BE2C (cell line): ENCODE measurements around the gene KCTD18.

Experiments
- DNase-seq: peaks from one replicate; pipeline ENCODE4 v3.0.0-alpha.2; 2020
- H3K27me3 ChIP-seq: fragments of 250-450 bp; sonication (Bioruptor Pico); 2 replicates; pipeline ENCODE4 v1.5.1; 2020; ENCODE audit warnings: mild to moderate bottlenecking
- H3K36me3 ChIP-seq: fragments of 250-450 bp; sonication (Bioruptor Pico); 2 replicates; pipeline ENCODE4 v1.5.1; 2020; ENCODE audit warnings: mild to moderate bottlenecking
- H3K4me1 ChIP-seq: fragments of 250-450 bp; sonication (Bioruptor Pico); 2 replicates; pipeline ENCODE4 v1.5.1; 2020
- H3K4me3 ChIP-seq: 2 replicates; pipeline ENCODE4 v1.5.1; 2011; ENCODE audit warnings: low read depth, low read length
- H3K9me3 ChIP-seq: fragments of 250-450 bp; sonication (Bioruptor Pico); 2 replicates; pipeline ENCODE4 v1.5.1; 2020
- TF ChIP-seq, protein P1 (sequence below): IDR thresholded peaks from 2 replicates; pipeline ENCODE4 v1.5.1; 2012; ENCODE audit warnings: mild to moderate bottlenecking, low read depth, low read length

Gene KCTD18

DNA sequence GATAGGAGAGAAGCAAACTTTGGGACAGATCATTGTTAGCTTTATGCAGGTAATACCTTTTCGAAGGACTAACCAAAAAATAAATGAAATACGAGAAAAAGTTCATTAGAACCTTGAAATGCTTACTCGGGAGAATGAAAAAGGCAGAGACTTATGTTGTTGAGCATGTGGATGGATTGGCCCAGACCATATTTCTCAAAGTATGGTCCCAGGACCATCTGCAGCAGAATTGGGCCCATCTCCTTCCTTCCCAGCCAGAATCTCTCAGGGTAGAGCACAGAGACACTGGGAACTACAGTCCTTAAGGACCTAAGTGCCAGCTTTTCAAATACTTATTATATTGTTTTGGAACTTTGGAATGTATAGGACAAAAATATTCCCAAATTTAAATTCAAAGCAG is 50.8 kb downstream of the KCTD18 start:
- DNase-seq = no peak
- Histone ChIP-seq H3K4me1 (peaks cover 11% of the 10 kb centered on the region), H3K27me3 (no peaks in the 10 kb centered on the region), H3K36me3 (peaks cover 28% of the 10 kb centered on the region), H3K4me3 (no peak overlapping the region), H3K9me3 (no peaks in the 10 kb centered on the region)
- TF ChIP-seq, protein P1, sequence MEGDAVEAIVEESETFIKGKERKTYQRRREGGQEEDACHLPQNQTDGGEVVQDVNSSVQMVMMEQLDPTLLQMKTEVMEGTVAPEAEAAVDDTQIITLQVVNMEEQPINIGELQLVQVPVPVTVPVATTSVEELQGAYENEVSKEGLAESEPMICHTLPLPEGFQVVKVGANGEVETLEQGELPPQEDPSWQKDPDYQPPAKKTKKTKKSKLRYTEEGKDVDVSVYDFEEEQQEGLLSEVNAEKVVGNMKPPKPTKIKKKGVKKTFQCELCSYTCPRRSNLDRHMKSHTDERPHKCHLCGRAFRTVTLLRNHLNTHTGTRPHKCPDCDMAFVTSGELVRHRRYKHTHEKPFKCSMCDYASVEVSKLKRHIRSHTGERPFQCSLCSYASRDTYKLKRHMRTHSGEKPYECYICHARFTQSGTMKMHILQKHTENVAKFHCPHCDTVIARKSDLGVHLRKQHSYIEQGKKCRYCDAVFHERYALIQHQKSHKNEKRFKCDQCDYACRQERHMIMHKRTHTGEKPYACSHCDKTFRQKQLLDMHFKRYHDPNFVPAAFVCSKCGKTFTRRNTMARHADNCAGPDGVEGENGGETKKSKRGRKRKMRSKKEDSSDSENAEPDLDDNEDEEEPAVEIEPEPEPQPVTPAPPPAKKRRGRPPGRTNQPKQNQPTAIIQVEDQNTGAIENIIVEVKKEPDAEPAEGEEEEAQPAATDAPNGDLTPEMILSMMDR = no peak

DNA sequence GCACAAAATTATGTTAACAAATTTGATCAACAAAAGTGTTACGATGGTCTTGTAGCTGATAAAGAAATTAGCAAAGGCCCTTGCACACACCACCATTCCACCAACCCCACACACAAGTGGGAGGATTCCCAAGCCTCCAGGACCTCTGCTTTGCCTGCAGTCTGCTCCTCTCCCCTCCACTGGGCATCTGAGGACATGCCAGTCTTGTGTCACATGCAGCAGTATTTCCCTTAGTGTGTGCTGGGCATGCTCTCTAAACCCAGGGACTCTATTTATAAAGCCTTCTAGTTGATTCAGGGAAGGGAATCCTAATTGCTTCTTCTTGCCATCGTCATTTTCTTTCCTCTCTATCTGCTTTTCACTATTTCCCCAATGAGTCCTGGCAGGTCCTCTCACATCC is 53.3 kb downstream of the KCTD18 start:
- DNase-seq = no peak

DNA sequence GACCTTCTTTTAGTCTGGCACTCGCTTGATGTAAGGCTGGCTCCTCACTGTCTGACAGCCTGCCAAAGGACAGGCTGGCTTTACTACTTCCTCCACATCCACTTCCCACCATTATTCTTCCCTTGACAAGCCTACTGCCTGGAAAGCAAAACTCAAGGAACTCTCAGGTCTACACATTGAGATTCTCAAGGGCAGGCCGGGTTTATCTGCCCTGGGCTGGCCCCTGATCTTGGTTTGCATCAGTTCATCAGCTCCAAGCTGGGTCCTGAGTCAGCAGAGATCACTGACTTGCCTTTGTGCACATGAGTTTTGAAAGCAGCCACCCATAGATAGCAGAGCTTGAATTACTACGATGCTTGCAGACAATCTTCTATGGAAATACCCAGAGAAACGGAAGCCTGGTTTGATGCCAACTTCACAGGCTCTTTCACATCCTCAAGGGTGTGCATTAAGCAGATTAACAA is 53.9 kb downstream of the KCTD18 start:
- peaks cover 16% of the 10 kb centered on the region for H3K36me3 ChIP-seq
- H3K4me3 ChIP-seq = no peak overlapping the region
- no peaks in the 10 kb centered on the region for H3K9me3 ChIP-seq
- TF ChIP-seq, protein P1 = no peak
- no peak for DNase-seq
- no peaks in the 10 kb centered on the region for H3K27me3 ChIP-seq
- peaks cover 11% of the 10 kb centered on the region for H3K4me1 ChIP-seq

More for the DNA sequence above, 53.3 kb downstream of the KCTD18 start:
- no peak overlapping the region for H3K4me3 ChIP-seq
- H3K4me1 ChIP-seq = peaks cover 11% of the 10 kb centered on the region
- H3K36me3 ChIP-seq = peaks cover 17% of the 10 kb centered on the region
- TF ChIP-seq, protein P1 = no peak
- H3K9me3 ChIP-seq = no peaks in the 10 kb centered on the region
- no peaks in the 10 kb centered on the region for H3K27me3 ChIP-seq

DNA sequence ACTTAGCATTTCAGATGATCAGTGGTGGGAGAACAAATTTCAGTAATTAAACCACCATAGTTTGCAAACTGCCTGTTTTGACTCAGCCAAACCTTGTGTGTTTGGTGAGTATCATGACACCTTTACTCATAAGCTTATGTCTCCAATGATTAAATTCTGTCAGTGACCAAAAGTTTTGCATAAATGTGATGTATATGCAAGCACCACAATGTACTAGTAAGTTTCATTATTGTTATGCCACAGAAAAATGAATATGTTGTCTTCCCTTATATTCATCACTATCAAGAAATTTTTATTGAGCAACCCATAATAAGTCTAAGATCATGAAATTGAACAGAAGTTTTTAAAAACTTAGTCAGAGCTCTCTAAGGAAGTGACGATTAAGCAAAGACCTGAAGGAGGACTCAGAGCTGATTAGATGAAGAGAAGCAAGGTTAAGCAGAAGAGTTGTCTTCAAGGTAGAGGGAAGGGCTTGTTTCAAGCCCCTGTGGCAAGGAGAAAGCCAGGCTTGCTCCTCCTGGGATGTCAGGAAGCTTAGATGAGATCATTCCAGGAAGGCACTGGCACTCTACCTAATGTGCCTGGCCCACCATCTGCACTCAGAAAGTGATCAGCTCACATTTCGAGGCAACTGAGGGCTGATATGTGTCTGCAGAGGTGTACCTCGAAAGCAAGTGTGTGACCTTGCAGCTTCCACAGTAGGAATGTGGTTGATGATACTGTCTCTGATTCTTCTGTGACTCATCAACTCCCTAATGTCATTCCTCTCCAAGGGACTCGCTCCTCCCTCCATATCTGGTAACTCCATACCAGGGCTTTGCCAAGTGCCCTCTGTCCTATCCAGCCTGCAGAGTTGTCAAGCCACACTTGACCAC is 54.7 kb downstream of the KCTD18 start:
- H3K4me1 ChIP-seq = peaks cover 11% of the 10 kb centered on the region
- H3K36me3 ChIP-seq = peaks cover 15% of the 10 kb centered on the region
- no peak for DNase-seq
- H3K4me3 ChIP-seq = no peak overlapping the region
- TF ChIP-seq, protein P1 = no peak
- H3K9me3 ChIP-seq = no peaks in the 10 kb centered on the region
- H3K27me3 ChIP-seq = no peaks in the 10 kb centered on the region

DNA sequence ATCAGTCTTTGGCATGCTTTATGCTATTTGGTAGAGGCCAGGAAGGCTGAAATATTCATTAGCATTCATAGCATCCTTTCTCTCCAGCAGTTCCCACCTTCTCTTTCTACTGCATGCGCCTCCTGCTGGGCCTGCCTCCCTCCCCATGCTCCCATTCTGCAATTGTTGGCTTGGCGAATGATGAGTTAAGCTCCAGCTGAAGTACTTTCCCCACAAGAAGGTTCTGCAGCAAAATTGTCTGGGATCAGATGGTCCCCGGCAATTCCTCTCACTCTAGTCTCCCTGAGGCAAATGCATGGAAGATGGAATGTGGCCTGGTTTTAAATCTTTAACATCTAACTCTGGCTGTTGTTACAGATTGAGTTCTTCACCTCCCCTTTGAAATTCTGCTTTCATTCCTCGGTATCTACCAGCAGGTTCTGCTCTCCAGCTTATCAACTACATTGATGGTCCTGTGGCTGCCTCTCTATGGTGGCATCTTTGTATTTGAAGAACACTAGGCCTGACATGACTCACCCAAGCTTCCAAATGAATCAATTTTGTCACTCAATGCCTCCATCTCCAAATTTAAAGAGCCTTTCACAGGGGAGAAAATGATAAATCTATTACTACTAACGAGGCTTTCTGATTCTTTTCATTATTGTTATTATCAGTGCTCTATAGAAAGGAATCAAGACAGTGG is 55.9 kb downstream of the KCTD18 start:
- H3K27me3 ChIP-seq = no peaks in the 10 kb centered on the region
- TF ChIP-seq, protein P1 = peak; percentile 13; the same call in 1 of the 2 replicates
- H3K36me3 ChIP-seq = peaks cover 15% of the 10 kb centered on the region
- H3K4me1 ChIP-seq = peaks cover 11% of the 10 kb centered on the region
- no peak for DNase-seq
- H3K4me3 ChIP-seq = no peak overlapping the region
- H3K9me3 ChIP-seq = no peaks in the 10 kb centered on the region
